Neural cell (in vitro differentiated cells): ENCODE results near the gene P2RX3. TPM values are rescaled to one million over a fixed set of nuclear protein-coding genes. Genes with fewer than 3 reads are reported as not detected.

ENCODE experiments used
- H2AFZ ChIP-seq: fragments of 200-600, 300-800 bp; sonication (generic), shearing (Covaris generic); 2 replicates; pipeline ENCODE4 v1.6.0; 2014; ENCODE audit warnings: low read depth, mild to moderate bottlenecking, antibody characterized with exemption, low read length, moderate library complexity
- H3F3A ChIP-seq: fragments of 200-600 bp; shearing (Covaris generic); 2 replicates; pipeline ENCODE4 v1.6.1; 2016; ENCODE audit warnings: mild to moderate bottlenecking, moderate library complexity, mixed read lengths, antibody characterized with exemption, low read length; ENCODE audit not compliant: insufficient read depth, poor library complexity, severe bottlenecking
- H3K27ac ChIP-seq: fragments of 200-600, 300-800 bp; sonication (generic), shearing (Covaris generic); 2 replicates; pipeline ENCODE4 v1.5.1; 2014; ENCODE audit warnings: mild to moderate bottlenecking, low read length, moderate library complexity
- H3K27me3 ChIP-seq: fragments of 300-800, 200-600 bp; sonication (generic), shearing (Covaris generic); 2 replicates; pipeline ENCODE4 v1.6.0; 2014; ENCODE audit warnings: mild to moderate bottlenecking, low read depth, low read length, moderate library complexity; ENCODE audit not compliant: insufficient read depth
- H3K36me3 ChIP-seq: fragments of 300-800, 200-600 bp; sonication (generic), shearing (Covaris generic); 2 replicates; pipeline ENCODE4 v1.5.1; 2014; ENCODE audit warnings: mild to moderate bottlenecking, antibody characterized with exemption, low read length, moderate library complexity; ENCODE audit not compliant: insufficient read depth
- H3K4me2 ChIP-seq: fragments of 300-800, 200-600 bp; sonication (generic), shearing (Covaris generic); 2 replicates; pipeline ENCODE4 v1.6.0; 2014; ENCODE audit warnings: mild to moderate bottlenecking, low read length
- H3K4me3 ChIP-seq: fragments of 300-800, 200-600 bp; sonication (generic), shearing (Covaris generic); 2 replicates; pipeline ENCODE4 v1.5.1; 2014; ENCODE audit warnings: mild to moderate bottlenecking, low read length, moderate library complexity
- H3K79me2 ChIP-seq: fragments of 200-600 bp; shearing (Covaris generic); replicated peaks from 2 replicates; pipeline ENCODE4 v1.6.0; 2014; ENCODE audit warnings: mild to moderate bottlenecking, low read length, moderate library complexity; ENCODE audit not compliant: insufficient read depth
- H3K9ac ChIP-seq: fragments of 300-800, 200-600 bp; sonication (generic), shearing (Covaris generic); 2 replicates; pipeline ENCODE4 v1.6.1; 2016; ENCODE audit warnings: mild to moderate bottlenecking, low read length, mixed read lengths
- H3K9me2 ChIP-seq: fragments of 200-600 bp; shearing (Covaris generic); 2 replicates; pipeline ENCODE4 v1.6.1; 2016; ENCODE audit warnings: mild to moderate bottlenecking, low read length, mixed read lengths; ENCODE audit not compliant: insufficient read depth
- H3K9me3 ChIP-seq: fragments of 200-600, 300-800 bp; sonication (generic), shearing (Covaris generic); 2 replicates; pipeline ENCODE4 v1.6.1; 2016; ENCODE audit warnings: mild to moderate bottlenecking, mixed run types, low read length, moderate library complexity, mixed read lengths
- H4K20me1 ChIP-seq: fragments of 200-600 bp; shearing (Covaris generic); 2 replicates; pipeline ENCODE4 v1.6.1; 2016; ENCODE audit warnings: mild to moderate bottlenecking, mixed run types; ENCODE audit not compliant: insufficient read depth
- EP300 ChIP-seq: fragments of 450-650 bp; conservative IDR thresholded peaks from 2 replicates; pipeline ENCODE4 v1.6.1; 2014; ENCODE audit warnings: antibody characterized with exemption, mild to moderate bottlenecking, moderate library complexity; ENCODE audit not compliant: poor library complexity, severe bottlenecking
- EZH2 ChIP-seq: fragments of 200-600, 300-800 bp; shearing (Covaris generic), sonication (generic); IDR thresholded peaks from 2 replicates; pipeline ENCODE4 v1.6.1; 2014; ENCODE audit warnings: antibody characterized with exemption, low read length, borderline replicate concordance, mild to moderate bottlenecking; ENCODE audit not compliant: insufficient read depth, poor library complexity, severe bottlenecking
- MXI1 ChIP-seq: fragments of 450-650 bp; conservative IDR thresholded peaks from 2 replicates; pipeline ENCODE4 v1.6.1; 2014; ENCODE audit warnings: antibody characterized with exemption, mild to moderate bottlenecking; ENCODE audit not compliant: poor library complexity, severe bottlenecking
- POLR2AphosphoS5 ChIP-seq: IDR thresholded peaks from 2 replicates; pipeline ENCODE4 v1.6.1; 2012
- RAD21 ChIP-seq: fragments of 450-650 bp; conservative IDR thresholded peaks from 2 replicates; pipeline ENCODE4 v1.6.1; 2014; ENCODE audit warnings: antibody characterized with exemption, mild to moderate bottlenecking, moderate library complexity
- SMC3 ChIP-seq: fragments of 450-650 bp; conservative IDR thresholded peaks from 2 replicates; pipeline ENCODE4 v1.6.1; 2014; ENCODE audit warnings: antibody characterized with exemption, mild to moderate bottlenecking, moderate library complexity; ENCODE audit not compliant: poor library complexity
- TAF1 ChIP-seq: IDR thresholded peaks from 2 replicates; pipeline ENCODE4 v1.6.1; 2012; ENCODE audit warnings: low read depth
- polyA plus RNA-seq: library from polyadenylated mRNA; depleted of rRNA; stranded (reverse); fragments of >200 nt; gene quantifications from 2 replicates; pipeline ENCODE4 v1.2.3, GENCODE V29; 2014
- TF ChIP-seq, protein P1 (sequence below): IDR thresholded peaks from 2 replicates; pipeline ENCODE4 v1.6.1; 2012; ENCODE audit warnings: borderline replicate concordance
- TF ChIP-seq, protein P2 (sequence below): fragments of 450-650 bp; IDR thresholded peaks from 2 replicates; pipeline ENCODE4 v1.5.1; 2014; ENCODE audit warnings: antibody characterized with exemption, mild to moderate bottlenecking, moderate library complexity; ENCODE audit not compliant: poor library complexity, severe bottlenecking

P2RX3 gene
- polyA plus RNA-seq, 1 donor from 2014 or later = not detected

DNA sequence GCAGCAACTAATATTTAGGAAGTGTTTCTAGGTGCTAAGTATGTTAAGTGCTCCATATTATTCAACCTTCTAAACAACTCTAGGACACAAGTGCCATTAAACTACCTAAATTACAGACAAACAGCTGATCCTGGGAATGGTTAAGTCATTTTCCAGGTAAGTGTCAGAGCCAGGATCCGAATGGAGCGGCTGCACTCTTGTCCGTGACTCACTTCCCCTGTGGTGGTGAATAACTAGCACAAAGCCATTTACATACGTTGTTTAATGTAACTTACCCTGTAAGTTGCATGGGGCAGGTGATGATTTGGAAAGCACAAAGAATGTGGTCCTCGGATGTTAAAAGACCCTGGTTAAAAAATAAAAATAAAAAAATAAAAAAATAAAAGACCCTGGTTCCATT is 61.1 kb downstream of the P2RX3 start:
- Histone ChIP-seq H3K9me3 (no peaks in the 10 kb centered on the region), H2AFZ (no peak overlapping the region), H3K27ac (no peak overlapping the region), H3K4me3 (no peak overlapping the region), H3K4me2 (no peak overlapping the region), H3K79me2 (no peaks in the 10 kb centered on the region), H4K20me1 (no peaks in the 10 kb centered on the region), H3K9me2 (no peaks in the 10 kb centered on the region), H3K36me3 (no peaks in the 10 kb centered on the region), H3K9ac (no peak overlapping the region), H3F3A (no peaks in the 10 kb centered on the region), H3K27me3 (no peaks in the 10 kb centered on the region)
- no peak for TF ChIP-seq MXI1
- TF ChIP-seq, protein P1, sequence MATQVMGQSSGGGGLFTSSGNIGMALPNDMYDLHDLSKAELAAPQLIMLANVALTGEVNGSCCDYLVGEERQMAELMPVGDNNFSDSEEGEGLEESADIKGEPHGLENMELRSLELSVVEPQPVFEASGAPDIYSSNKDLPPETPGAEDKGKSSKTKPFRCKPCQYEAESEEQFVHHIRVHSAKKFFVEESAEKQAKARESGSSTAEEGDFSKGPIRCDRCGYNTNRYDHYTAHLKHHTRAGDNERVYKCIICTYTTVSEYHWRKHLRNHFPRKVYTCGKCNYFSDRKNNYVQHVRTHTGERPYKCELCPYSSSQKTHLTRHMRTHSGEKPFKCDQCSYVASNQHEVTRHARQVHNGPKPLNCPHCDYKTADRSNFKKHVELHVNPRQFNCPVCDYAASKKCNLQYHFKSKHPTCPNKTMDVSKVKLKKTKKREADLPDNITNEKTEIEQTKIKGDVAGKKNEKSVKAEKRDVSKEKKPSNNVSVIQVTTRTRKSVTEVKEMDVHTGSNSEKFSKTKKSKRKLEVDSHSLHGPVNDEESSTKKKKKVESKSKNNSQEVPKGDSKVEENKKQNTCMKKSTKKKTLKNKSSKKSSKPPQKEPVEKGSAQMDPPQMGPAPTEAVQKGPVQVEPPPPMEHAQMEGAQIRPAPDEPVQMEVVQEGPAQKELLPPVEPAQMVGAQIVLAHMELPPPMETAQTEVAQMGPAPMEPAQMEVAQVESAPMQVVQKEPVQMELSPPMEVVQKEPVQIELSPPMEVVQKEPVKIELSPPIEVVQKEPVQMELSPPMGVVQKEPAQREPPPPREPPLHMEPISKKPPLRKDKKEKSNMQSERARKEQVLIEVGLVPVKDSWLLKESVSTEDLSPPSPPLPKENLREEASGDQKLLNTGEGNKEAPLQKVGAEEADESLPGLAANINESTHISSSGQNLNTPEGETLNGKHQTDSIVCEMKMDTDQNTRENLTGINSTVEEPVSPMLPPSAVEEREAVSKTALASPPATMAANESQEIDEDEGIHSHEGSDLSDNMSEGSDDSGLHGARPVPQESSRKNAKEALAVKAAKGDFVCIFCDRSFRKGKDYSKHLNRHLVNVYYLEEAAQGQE = no peak
- no peak for TF ChIP-seq EP300
- TF ChIP-seq SMC3 = no peak
- TF ChIP-seq POLR2AphosphoS5 = no peak
- TF ChIP-seq, protein P2, sequence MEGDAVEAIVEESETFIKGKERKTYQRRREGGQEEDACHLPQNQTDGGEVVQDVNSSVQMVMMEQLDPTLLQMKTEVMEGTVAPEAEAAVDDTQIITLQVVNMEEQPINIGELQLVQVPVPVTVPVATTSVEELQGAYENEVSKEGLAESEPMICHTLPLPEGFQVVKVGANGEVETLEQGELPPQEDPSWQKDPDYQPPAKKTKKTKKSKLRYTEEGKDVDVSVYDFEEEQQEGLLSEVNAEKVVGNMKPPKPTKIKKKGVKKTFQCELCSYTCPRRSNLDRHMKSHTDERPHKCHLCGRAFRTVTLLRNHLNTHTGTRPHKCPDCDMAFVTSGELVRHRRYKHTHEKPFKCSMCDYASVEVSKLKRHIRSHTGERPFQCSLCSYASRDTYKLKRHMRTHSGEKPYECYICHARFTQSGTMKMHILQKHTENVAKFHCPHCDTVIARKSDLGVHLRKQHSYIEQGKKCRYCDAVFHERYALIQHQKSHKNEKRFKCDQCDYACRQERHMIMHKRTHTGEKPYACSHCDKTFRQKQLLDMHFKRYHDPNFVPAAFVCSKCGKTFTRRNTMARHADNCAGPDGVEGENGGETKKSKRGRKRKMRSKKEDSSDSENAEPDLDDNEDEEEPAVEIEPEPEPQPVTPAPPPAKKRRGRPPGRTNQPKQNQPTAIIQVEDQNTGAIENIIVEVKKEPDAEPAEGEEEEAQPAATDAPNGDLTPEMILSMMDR = no peak
- no peak for TF ChIP-seq RAD21
- no peak for TF ChIP-seq EZH2
- no peak for TF ChIP-seq TAF1

DNA sequence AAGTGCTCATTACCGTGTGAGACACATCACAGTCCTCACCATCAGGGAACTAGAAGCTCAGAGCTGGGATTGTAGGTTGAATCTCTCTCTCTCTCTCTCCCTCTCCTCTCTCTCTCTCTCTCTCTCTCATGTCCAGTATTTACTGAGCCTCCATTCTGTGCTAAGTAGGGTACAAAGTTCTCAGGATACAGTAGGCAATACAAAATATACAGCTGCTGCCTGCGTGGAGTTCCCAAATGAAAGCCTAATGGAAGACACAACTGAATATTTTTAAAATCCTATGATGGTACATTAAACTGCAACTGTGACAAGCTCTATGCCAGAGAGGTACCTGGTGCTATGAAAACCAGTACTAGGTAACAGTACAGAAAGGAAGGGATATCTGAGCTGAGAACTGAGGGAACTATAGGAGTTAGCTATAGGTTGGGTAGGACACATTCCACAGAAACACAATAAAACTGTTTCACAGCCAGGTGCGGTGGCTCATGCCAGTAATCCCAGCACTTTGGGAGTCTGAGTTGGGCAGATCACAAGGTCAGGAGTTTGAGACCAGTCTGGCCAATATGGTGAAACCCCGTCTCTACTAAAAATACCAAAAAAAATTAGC is 61.9 kb downstream of the P2RX3 start:
- Histone ChIP-seq H3K36me3 (no peaks in the 10 kb centered on the region), H3K9me3 (no peaks in the 10 kb centered on the region)

More for the DNA sequence above, 61.9 kb downstream of the P2RX3 start:
- H3K9ac ChIP-seq = no peak overlapping the region
- H3F3A ChIP-seq = no peaks in the 10 kb centered on the region
- H3K4me2 ChIP-seq = no peak overlapping the region
- no peaks in the 10 kb centered on the region for H3K9me2 ChIP-seq
- no peaks in the 10 kb centered on the region for H3K27me3 ChIP-seq
- no peak overlapping the region for H3K4me3 ChIP-seq
- H4K20me1 ChIP-seq = no peaks in the 10 kb centered on the region
- H3K79me2 ChIP-seq = no peaks in the 10 kb centered on the region
- no peak overlapping the region for H2AFZ ChIP-seq
- no peak overlapping the region for H3K27ac ChIP-seq
- TF ChIP-seq, protein P2 = no peak
- TF ChIP-seq MXI1 (no peak), RAD21 (no peak), POLR2AphosphoS5 (no peak), EP300 (no peak), EZH2 (no peak), SMC3 (no peak), TAF1 (no peak)
- TF ChIP-seq, protein P1 = no peak
